GM23248 (cell line): ENCODE measurements around the gene MGAT4A. TPM values are rescaled to one million over a fixed set of nuclear protein-coding genes. Genes with fewer than 3 reads are reported as not detected.
"Not testable (repeated sequence)": the region's sequence is repeated elsewhere in the genome, so short reads cannot be mapped to it uniquely, and the experiment has no call there.

Experiments
- DNase-seq: peaks from one replicate; pipeline ENCODE4 v3.0.0-alpha.2; 2015
- H2AFZ ChIP-seq: fragments of 200-600 bp; sonication (generic); 2 replicates; pipeline ENCODE4 v1.6.1; 2016; ENCODE audit warnings: antibody characterized with exemption
- H3F3A ChIP-seq: fragments of 200-600 bp; sonication (generic); 2 replicates; pipeline ENCODE4 v1.6.1; 2016; ENCODE audit warnings: mild to moderate bottlenecking, antibody characterized with exemption, mixed run types; ENCODE audit not compliant: insufficient read depth
- H3K27ac ChIP-seq: fragments of 200-600 bp; sonication (generic); 2 replicates; pipeline ENCODE4 v1.5.1; 2016; ENCODE audit warnings: mild to moderate bottlenecking
- H3K27me3 ChIP-seq: fragments of 200-600 bp; sonication (generic); replicated peaks from 2 replicates; pipeline ENCODE4 v1.6.1; 2016; ENCODE audit warnings: mild to moderate bottlenecking; ENCODE audit not compliant: insufficient read depth
- H3K36me3 ChIP-seq: fragments of 200-600 bp; sonication (generic); 2 replicates; pipeline ENCODE4 v1.6.1; 2016; ENCODE audit warnings: low read depth, mild to moderate bottlenecking
- H3K4me1 ChIP-seq: fragments of 200-600 bp; sonication (generic); 2 replicates; pipeline ENCODE4 v1.6.1; 2016; ENCODE audit warnings: mild to moderate bottlenecking; ENCODE audit not compliant: insufficient read depth
- H3K4me2 ChIP-seq: fragments of 200-600 bp; sonication (generic); one replicate; pipeline ENCODE4 v1.6.1; 2016; ENCODE audit warnings: mild to moderate bottlenecking; ENCODE audit not compliant: unreplicated experiment
- H3K4me3 ChIP-seq: fragments of 200-600 bp; sonication (generic); 2 replicates; pipeline ENCODE4 v1.5.1; 2016; ENCODE audit warnings: mild to moderate bottlenecking
- H3K79me2 ChIP-seq: fragments of 200-600 bp; sonication (generic); 2 replicates; pipeline ENCODE4 v1.6.1; 2016; ENCODE audit warnings: mild to moderate bottlenecking; ENCODE audit not compliant: insufficient read depth
- H3K9ac ChIP-seq: fragments of 200-600 bp; sonication (generic); 2 replicates; pipeline ENCODE4 v1.6.1; 2016; ENCODE audit warnings: mild to moderate bottlenecking
- H3K9me2 ChIP-seq: fragments of 200-600 bp; sonication (generic); 2 replicates; pipeline ENCODE4 v1.6.1; 2016; ENCODE audit warnings: mixed run types, mild to moderate bottlenecking, moderate library complexity; ENCODE audit not compliant: insufficient read depth
- H3K9me3 ChIP-seq: fragments of 200-600 bp; sonication (generic); one replicate; pipeline ENCODE4 v1.6.1; 2017; ENCODE audit warnings: low read depth
- H4K20me1 ChIP-seq: fragments of 200-600 bp; sonication (generic); 2 replicates; pipeline ENCODE4 v1.6.0; 2016; ENCODE audit not compliant: insufficient read depth
- EZH2 ChIP-seq: fragments of 200-600 bp; sonication (generic); IDR thresholded peaks from 2 replicates; pipeline ENCODE4 v1.6.1; 2018; ENCODE audit warnings: antibody characterized with exemption, mild to moderate bottlenecking; ENCODE audit not compliant: insufficient read depth, poor library complexity, severe bottlenecking
- EZH2phosphoT487 ChIP-seq: fragments of 200-600 bp; sonication (generic); IDR thresholded peaks from 2 replicates; pipeline ENCODE4 v1.6.1; 2018; ENCODE audit warnings: antibody characterized with exemption, moderate library complexity, mild to moderate bottlenecking, low read depth; ENCODE audit not compliant: insufficient read depth
- WGBS, 2 experiments: methylation state at CpG; one replicate each; pipeline ENCODE4 v1.1.6; 2015 to 2017; ENCODE audit warnings: low lambda C conversion rate in 2 of 2, low coverage in 1 of 2; ENCODE audit errors: missing lambda C conversion rate in 2 of 2; 5-methylcytosine and 5-hydroxymethylcytosine counted together
- in situ Hi-C: fragments of 300-500 bp; cut with MboI; formaldehyde crosslinking; loops from 2 replicates; pipeline ENCODE4 v1.15.0; 2020
- polyA plus RNA-seq: library from polyadenylated mRNA; unstranded; fragments of >200 nt; fragmentation: Nextera tagmentation; extraction: Ambion mirVana; gene quantifications from 2 replicates; pipeline ENCODE4 v1.2.1, GENCODE V29; 2016
- total RNA-seq: library from RNA; depleted of rRNA; stranded (reverse); fragments of >200 nt; shearing (Covaris generic); gene quantifications from 2 replicates; pipeline ENCODE4 v1.2.3, GENCODE V29; 2014

MGAT4A gene
- total and polyA plus RNA-seq, 2 experiments from 2014 or later = under 0.01 TPM; not detected in 1

DNA sequence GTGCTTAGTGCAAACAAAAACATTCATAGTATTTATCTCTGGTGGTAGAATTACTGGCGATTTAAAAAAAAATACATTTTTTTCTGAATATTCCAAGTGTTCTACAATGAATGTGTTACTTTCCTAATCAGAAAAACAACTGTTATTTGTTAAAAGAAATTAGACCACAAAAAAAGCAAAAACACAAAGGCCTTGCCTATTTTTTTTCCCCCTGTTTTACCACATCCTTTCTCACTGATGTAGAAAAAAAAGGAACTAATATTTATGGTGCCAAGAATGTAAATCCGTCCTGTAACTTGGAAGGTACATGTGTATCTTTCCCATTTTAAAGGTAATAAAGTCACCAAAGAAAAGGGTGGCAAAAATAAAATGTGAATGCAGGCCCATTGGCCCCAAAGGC, 28.4 kb upstream of the MGAT4A start:
- no peak overlapping the region for H2AFZ ChIP-seq
- H3K27me3 ChIP-seq = peaks cover 21% of the 10 kb centered on the region; the same call in 1 of the 2 replicates
- WGBS, 2 experiments = 77 to 79% methylated on average over 2 of the region's 2 CpGs
- no peaks in the 10 kb centered on the region for H3K79me2 ChIP-seq
- H3K9me3 ChIP-seq = no peaks in the 10 kb centered on the region
- DNase-seq = no peak
- no peaks in the 10 kb centered on the region for H3K36me3 ChIP-seq
- in situ Hi-C loops = no loop called here
- H3K4me1 ChIP-seq = peaks cover 11% of the 10 kb centered on the region
- peaks cover 6% of the 10 kb centered on the region; the same call in 1 of the 2 replicates for H3F3A ChIP-seq
- no peaks in the 10 kb centered on the region for H3K9me2 ChIP-seq
- TF ChIP-seq EZH2 (no peak), EZH2phosphoT487 (no peak)
- H4K20me1 ChIP-seq = no peaks in the 10 kb centered on the region
- H3K27ac ChIP-seq = no peak overlapping the region
- H3K4me3 ChIP-seq = no peak overlapping the region
- H3K9ac ChIP-seq = no peak overlapping the region
- no peak overlapping the region for H3K4me2 ChIP-seq

DNA sequence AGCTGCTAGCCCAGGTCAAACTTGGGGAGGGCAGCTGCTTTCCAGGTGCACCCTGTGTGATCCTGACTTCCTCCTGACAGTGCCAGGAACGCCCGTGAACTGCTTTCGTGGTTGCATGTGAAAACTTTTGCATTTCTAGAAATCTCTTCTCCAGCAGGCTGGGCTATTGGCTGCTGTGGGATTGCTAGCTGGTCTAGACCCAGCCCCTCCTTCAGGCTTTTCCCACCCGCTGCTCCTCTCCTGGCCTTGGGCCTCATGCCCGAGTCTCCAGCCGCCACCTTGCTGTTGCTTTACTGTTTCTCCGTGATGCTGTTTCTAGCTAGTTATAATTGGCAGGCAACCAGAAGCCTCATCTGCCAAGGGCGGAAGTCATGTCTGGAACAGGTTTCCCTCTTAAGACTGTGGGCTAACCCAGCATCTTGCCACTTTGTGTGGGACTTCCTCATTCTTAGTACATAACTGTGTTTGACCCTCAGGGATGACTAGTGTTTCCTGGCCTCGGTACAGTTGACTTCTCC, 27.0 kb upstream of the MGAT4A start:
- no peak overlapping the region for H2AFZ ChIP-seq

DNA sequence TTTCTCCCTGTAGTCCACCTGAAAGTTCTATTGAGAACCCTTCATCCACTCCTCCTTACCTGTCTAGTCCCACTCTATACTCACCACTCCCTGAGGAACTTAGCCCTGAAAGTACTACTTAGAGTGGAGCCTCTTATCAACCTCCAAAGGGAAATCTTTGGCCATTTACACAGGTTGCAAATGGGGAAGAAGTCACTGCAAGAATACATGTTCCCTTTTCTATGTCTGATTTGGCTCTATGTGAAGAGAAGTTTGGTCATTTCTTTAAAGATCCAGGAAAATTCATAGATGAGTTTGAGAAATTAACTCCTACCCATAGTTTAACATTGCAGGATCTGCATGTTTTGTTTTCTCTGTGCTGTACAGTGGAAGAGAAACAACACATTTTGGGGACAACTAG, 22.9 kb upstream of the MGAT4A start:
- Histone ChIP-seq H3F3A (peaks cover 6% of the 10 kb centered on the region; the same call in 1 of the 2 replicates), H3K27me3 (peaks cover 55% of the 10 kb centered on the region), H3K36me3 (no peaks in the 10 kb centered on the region), H3K4me3 (no peak overlapping the region), H3K4me1 (peaks cover 11% of the 10 kb centered on the region), H2AFZ (no peak overlapping the region), H3K9ac (no peak overlapping the region), H3K4me2 (no peak overlapping the region), H3K9me3 (no peaks in the 10 kb centered on the region), H3K79me2 (no peaks in the 10 kb centered on the region), H4K20me1 (no peaks in the 10 kb centered on the region), H3K9me2 (no peaks in the 10 kb centered on the region), H3K27ac (no peak overlapping the region)
- no peak for DNase-seq
- TF ChIP-seq EZH2phosphoT487 (no peak), EZH2 (no peak)
- in situ Hi-C loops = no loop called here

More for the DNA sequence above, 27.0 kb upstream of the MGAT4A start:
- Histone ChIP-seq H3K36me3 (no peaks in the 10 kb centered on the region), H4K20me1 (no peaks in the 10 kb centered on the region), H3K27ac (no peak overlapping the region), H3K79me2 (no peaks in the 10 kb centered on the region), H3F3A (peaks cover 6% of the 10 kb centered on the region; the same call in 1 of the 2 replicates), H3K4me3 (0 out of 2 replicates have a peak overlapping the region, but pooled peaks have one; percentile 2), H3K9me2 (no peaks in the 10 kb centered on the region), H3K9ac (no peak overlapping the region), H3K27me3 (peaks cover 30% of the 10 kb centered on the region), H3K4me1 (peaks cover 11% of the 10 kb centered on the region), H3K9me3 (no peaks in the 10 kb centered on the region), H3K4me2 (peak overlapping the region; percentile 42)
- TF ChIP-seq EZH2phosphoT487 = no peak
- TF ChIP-seq EZH2 = no peak
- 1 to 2% methylated on average over 9 of the region's 9 CpGs for WGBS, 2 experiments
- in situ Hi-C loops = no loop called here
- peak; percentile 95 for DNase-seq

DNA sequence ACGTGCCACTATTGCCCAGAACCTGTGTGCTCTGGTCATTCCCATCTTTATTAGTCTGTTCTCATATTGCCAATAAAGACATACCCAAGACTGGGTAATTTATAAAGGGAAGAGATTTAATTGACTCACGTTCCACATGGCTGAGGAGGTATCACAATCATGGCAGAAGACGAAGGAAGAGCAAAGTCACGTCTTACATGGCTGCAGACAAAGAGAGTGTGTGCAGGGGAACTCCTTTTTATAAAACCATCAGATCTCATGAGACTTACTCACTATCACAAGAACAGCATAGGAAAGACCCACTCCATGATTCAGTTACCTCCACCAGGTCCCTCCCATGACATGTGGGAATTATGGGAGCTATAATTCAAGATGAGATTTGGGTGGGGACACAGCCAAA, 21.8 kb upstream of the MGAT4A start:
- WGBS, 2 experiments = 65 to 72% methylated on average over 4 of the region's 4 CpGs
- H3K4me3 ChIP-seq, H2AFZ ChIP-seq, H3F3A ChIP-seq, H3K9me3 ChIP-seq, H3K9ac ChIP-seq, H3K79me2 ChIP-seq, H3K4me1 ChIP-seq, H3K9me2 ChIP-seq, DNase-seq, H3K4me2 ChIP-seq, in situ Hi-C loops, H3K27ac ChIP-seq, H3K36me3 ChIP-seq, H4K20me1 ChIP-seq: not testable (repeated sequence)
- H3K27me3 ChIP-seq = peaks cover 55% of the 10 kb centered on the region

DNA sequence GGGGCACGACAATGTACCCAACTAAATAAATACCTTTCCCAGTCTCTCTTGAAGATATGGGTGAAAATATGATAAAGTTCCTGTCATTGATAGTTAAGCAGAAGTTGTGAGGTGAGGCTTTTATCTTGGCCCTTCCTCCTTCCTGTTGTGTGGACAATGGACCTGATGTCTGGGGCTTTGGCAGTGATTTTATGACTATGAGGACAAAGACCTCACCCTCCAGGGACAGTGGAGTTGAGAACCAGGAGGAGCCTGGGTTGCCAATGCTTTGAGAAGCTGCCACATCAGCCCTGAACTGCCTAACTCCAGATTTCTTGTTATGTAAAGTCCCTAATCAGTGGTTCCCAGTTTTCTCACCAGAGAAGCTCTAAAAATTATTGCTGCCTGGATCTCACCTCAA, 20.8 kb upstream of the MGAT4A start:
- no peak for DNase-seq

More for the DNA sequence above, 20.8 kb upstream of the MGAT4A start:
- in situ Hi-C loops = no loop called here
- Histone ChIP-seq H3K4me2 (no peak overlapping the region), H3K4me3 (no peak overlapping the region), H3K9me2 (no peaks in the 10 kb centered on the region), H3K27me3 (peaks cover 55% of the 10 kb centered on the region), H3K79me2 (no peaks in the 10 kb centered on the region), H4K20me1 (no peaks in the 10 kb centered on the region), H3K4me1 (no peaks in the 10 kb centered on the region), H2AFZ (no peak overlapping the region), H3F3A (no peaks in the 10 kb centered on the region), H3K9me3 (no peaks in the 10 kb centered on the region), H3K9ac (no peak overlapping the region), H3K27ac (no peak overlapping the region), H3K36me3 (no peaks in the 10 kb centered on the region)
- WGBS, 2 experiments = 20 to 29% methylated on average over 1 of the region's 1 CpG
- TF ChIP-seq EZH2phosphoT487 = no peak
